TTC549 (cell line): Measurements from ENCODE around the gene SPTBN5.

Experiments
- FAIRE-seq: peaks from 2 replicates; lab custom pipeline; 2012; peaks lifted over from hg19 to GRCh38; lab: Jason Lieb, UNC

The SPTBN5 gene

GRCh38 chr15:41893422-41894250 is at the start of gene SPTBN5:
Gene SPTBN5 (minus strand): TSS chr15:41894053. CDS start chr15:41893497, 556 bp downstream.
- no peak for FAIRE-seq

GRCh38 chr15:41942886-41943285 is 49.0 kb upstream of the SPTBN5 start:
- FAIRE-seq, result no peak

GRCh38 chr15:41941644-41942415 is 48.0 kb upstream of the SPTBN5 start:
- no peak for FAIRE-seq

- FAIRE-seq, result no peak
These were observed 46.6 kb upstream of the SPTBN5 start for GRCh38 chr15:41940441-41940857.

- no peak for FAIRE-seq
These were observed 46.1 kb upstream of the SPTBN5 start for GRCh38 chr15:41939986-41940385.

GRCh38 chr15:41937568-41937923 is 43.7 kb upstream of the SPTBN5 start:
- no peak for FAIRE-seq

GRCh38 chr15:41936649-41937567 is 43.1 kb upstream of the SPTBN5 start:
- FAIRE-seq, result no peak

- no peak for FAIRE-seq
These were observed 42.3 kb upstream of the SPTBN5 start for GRCh38 chr15:41936155-41936554.

- no peak for FAIRE-seq
These were observed 41.7 kb upstream of the SPTBN5 start for GRCh38 chr15:41935566-41936020.

GRCh38 chr15:41934843-41935242 is 41.0 kb upstream of the SPTBN5 start:
- FAIRE-seq, result no peak

GRCh38 chr15:41933771-41934170 is 39.9 kb upstream of the SPTBN5 start:
- no peak for FAIRE-seq

GRCh38 chr15:41933326-41933725 is 39.5 kb upstream of the SPTBN5 start:
- FAIRE-seq, result no peak

- no peak for FAIRE-seq
These were observed 38.8 kb upstream of the SPTBN5 start for GRCh38 chr15:41932511-41933289.

GRCh38 chr15:41932101-41932500 is 38.2 kb upstream of the SPTBN5 start:
- FAIRE-seq, result no peak

GRCh38 chr15:41930867-41931222 is 37.0 kb upstream of the SPTBN5 start:
- no peak for FAIRE-seq

GRCh38 chr15:41930221-41930866 is 36.5 kb upstream of the SPTBN5 start:
- no peak for FAIRE-seq

GRCh38 chr15:41928637-41929620 is 35.1 kb upstream of the SPTBN5 start:
- FAIRE-seq, result no peak

GRCh38 chr15:41928100-41928499 is 34.2 kb upstream of the SPTBN5 start:
- FAIRE-seq, result no peak

GRCh38 chr15:41927536-41927935 is 33.7 kb upstream of the SPTBN5 start:
- no peak for FAIRE-seq
